T-helper 22 cell (primary cell): ENCODE results near the gene SNAPC4.
A peak's percentile ranks its signal among the peaks of the same experiment; 100 is the strongest.
"Not testable (repeated sequence)": the region's sequence is repeated elsewhere in the genome, so short reads cannot be mapped to it uniquely, and the experiment has no call there.

Source experiments
- DNase-seq: peaks from one replicate; pipeline ENCODE4 v3.0.0-alpha.2; 2020; ENCODE audit warnings: low read depth

Gene SNAPC4

GRCh38 chr9:136407911-136408310 lies 7.9 kb upstream of the SNAPC4 start:
- DNase-seq = no peak

GRCh38 chr9:136407061-136407460 lies 7.1 kb upstream of the SNAPC4 start:
- DNase-seq = not testable (repeated sequence)

GRCh38 chr9:136405904-136406303 lies 5.9 kb upstream of the SNAPC4 start:
- DNase-seq = not testable (repeated sequence)

GRCh38 chr9:136405481-136405880 lies 5.5 kb upstream of the SNAPC4 start:
- no peak for DNase-seq

GRCh38 chr9:136404801-136405136 lies 4.8 kb upstream of the SNAPC4 start:
- DNase-seq = no peak

GRCh38 chr9:136403915-136404800 lies 4.2 kb upstream of the SNAPC4 start:
- DNase-seq = peak; percentile 42

GRCh38 chr9:136403538-136403914 lies 3.6 kb upstream of the SNAPC4 start:
- DNase-seq = peak; percentile 74

- no peak for DNase-seq
These were observed 2.1 kb upstream of the SNAPC4 start for GRCh38 chr9:136402067-136402466.

- DNase-seq = no peak
These were observed 1.4 kb upstream of the SNAPC4 start for GRCh38 chr9:136401173-136401922.

GRCh38 chr9:136399176-136400037 lies 563 bp downstream of the SNAPC4 start:
- peak; percentile 34 for DNase-seq

GRCh38 chr9:136398286-136398685 lies 1.7 kb downstream of the SNAPC4 start:
- no peak for DNase-seq

GRCh38 chr9:136397643-136398042 lies 2.3 kb downstream of the SNAPC4 start:
- no peak for DNase-seq

GRCh38 chr9:136396219-136396515 lies 3.8 kb downstream of the SNAPC4 start:
- DNase-seq = no peak

GRCh38 chr9:136395345-136396218 lies 4.4 kb downstream of the SNAPC4 start:
- no peak for DNase-seq

- DNase-seq = no peak
These were observed 5.0 kb downstream of the SNAPC4 start for GRCh38 chr9:136395020-136395340.

GRCh38 chr9:136394312-136395019 lies 5.5 kb downstream of the SNAPC4 start:
- no peak for DNase-seq

GRCh38 chr9:136393531-136393930 lies 6.4 kb downstream of the SNAPC4 start:
- no peak for DNase-seq

- no peak for DNase-seq
These were observed 7.2 kb downstream of the SNAPC4 start for GRCh38 chr9:136392538-136393449.

GRCh38 chr9:136391737-136392537 lies 8.0 kb downstream of the SNAPC4 start:
- no peak for DNase-seq
